Measurements from ENCODE around the gene ERVH48-1. TPM values are rescaled to one million over a fixed set of nuclear protein-coding genes. Genes with fewer than 3 reads are reported as not detected.
"Not testable (repeated sequence)": the region's sequence is repeated elsewhere in the genome, so short reads cannot be mapped to it uniquely, and the experiment has no call there.

ERVH48-1 gene
- 1 to 10 TPM in 1 of 2 experiments, under 1 TPM in 1; 0.91 to 1.4 TPM for total RNA-seq

DNA sequence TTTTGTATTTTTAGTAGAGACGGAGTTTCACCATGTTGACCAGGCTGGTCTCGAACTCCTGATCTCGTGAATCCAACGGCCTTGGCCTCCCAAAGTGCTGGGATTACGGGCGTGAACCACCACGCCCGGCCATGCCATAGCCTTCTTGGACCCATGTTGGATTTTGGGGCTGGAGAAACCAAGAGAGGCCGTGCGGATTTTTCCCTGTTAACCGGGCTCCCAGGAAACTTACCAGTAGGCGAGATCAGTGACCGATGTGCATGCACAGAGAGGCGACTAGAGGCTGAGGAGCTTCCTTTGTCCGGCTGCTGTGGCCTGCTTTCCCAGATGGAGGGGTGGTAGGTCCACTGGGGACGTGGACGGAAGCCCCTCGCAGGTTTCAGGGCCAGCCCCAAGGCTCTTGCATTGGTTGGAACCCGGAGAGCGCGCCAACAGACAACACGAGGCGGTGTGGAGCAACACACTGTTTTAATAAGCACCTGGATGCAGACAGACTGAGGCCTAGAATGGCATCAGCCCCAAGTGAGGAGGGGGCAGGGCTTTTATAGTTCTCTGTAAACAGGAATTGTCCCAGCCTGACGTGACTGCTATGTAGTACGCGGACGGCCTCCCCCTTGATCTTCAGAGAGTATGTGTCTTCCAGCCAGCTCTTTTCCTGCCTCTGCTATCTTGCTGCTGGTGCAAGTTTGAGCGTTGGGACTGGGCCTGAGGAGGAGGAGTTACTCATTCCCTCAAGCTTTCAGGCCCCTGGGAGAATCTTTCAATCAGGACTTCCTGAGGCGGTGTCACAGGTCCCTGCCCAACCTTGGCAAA is at the start of gene ERVH48-1:
ERVH48-1 (minus strand) TSS at position 517 of the 813 bp plus-strand sequence. CDS start 6,624 bp downstream, outside the sequence.
- Mint-ChIP-seq H3K4me3 (peak within 1 kb of the TSS; percentile 52), H3K4me1 (peaks cover 24% of the 10 kb centered on the region)

DNA sequence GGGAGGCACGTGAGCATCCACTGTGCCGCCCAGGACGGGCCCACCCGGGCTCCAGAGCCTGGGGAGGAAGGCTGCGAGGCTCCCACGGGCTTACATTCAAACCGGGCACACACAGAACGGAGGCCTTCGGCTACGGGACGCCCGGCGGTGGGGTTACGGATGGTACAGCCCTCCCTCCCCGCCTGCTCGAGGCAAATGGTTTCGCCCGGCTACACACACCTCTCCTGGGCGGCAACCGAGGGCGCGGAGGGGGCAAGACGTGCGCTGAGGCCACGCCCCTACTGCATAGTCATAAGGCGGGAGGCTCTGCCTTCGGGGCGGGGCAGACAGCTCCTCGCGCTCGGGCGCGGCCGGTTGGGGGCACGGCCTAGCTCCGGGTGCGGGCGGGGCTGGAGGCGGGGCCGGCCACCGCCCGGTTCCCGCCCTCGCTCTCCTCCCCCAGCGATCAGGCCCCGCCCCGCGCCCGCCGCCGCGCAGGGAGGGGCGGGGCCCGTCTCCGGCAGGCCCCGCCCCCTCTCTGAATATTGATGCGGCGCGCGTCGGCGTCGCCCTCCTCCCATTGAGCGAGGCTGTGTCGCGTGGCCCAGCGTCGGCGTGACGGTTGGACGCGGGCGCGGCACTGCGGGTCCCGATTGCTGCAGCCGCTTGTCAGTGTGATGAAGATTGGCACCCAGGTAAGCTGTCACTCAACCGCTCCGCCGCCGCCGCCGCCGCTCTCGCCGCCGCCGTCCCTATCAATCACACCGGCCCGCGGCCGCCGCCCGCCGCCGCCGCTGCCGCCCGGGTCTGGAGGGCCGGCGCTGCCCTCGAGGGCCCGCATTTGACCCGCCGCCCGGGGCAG is 48.8 kb upstream of the ERVH48-1 start, which contains the start of gene PKNOX1:
PKNOX1 (plus strand) TSS at position 572 of the 841 bp plus-strand sequence. CDS start 29,820 bp downstream, outside the sequence.
- H3K9me3 Mint-ChIP-seq (ENCODE audit: low read depth) = no peaks in the 10 kb centered on the region
- H3K36me3 Mint-ChIP-seq (ENCODE audit: low read depth) = peaks cover 21% of the 10 kb centered on the region
- ATAC-seq (peak; percentile 89), DNase-seq (peak; percentile 100)
- peak within 1 kb of the TSS; percentile 85 for H3K4me3 Mint-ChIP-seq
- ChIA-PET CTCF (no interaction called here), POLR2A (interaction anchor here (0.6 to 1.5 kb wide), 4 partner anchors 82 to 524 kb away, joined by 3 to 8 read pairs (median 4); partner anchors contain the start of gene NDUFV3)
- peak within 1 kb of the TSS; percentile 94 for H3K27ac Mint-ChIP-seq
- H3K4me1 Mint-ChIP-seq = peaks cover 30% of the 10 kb centered on the region
- intact Hi-C loops (cut with DNase I, micrococcal nuclease) = loop anchor here (1.0 to 10.0 kb wide), 14 partner anchors 50 to 1898 kb away; partner anchors contain the start of genes CFAP410 (in 2 of the 2), HSF2BP (in 2 of the 2), NDUFV3 (in 2 of the 2) and RRP1B (in 2 of the 2)
- no peaks in the 10 kb centered on the region for H3K27me3 Mint-ChIP-seq

More for the DNA sequence above, at the start of gene ERVH48-1:
- ATAC-seq (peak; percentile 21), DNase-seq (peak; percentile 43)
- POLR2A ChIA-PET = no interaction called here
- H3K9me3 Mint-ChIP-seq (ENCODE audit: low read depth) = no peaks in the 10 kb centered on the region
- no peaks in the 10 kb centered on the region for H3K27me3 Mint-ChIP-seq
- H3K36me3 Mint-ChIP-seq (ENCODE audit: low read depth) = no peaks in the 10 kb centered on the region
- intact Hi-C loops (cut with DNase I, micrococcal nuclease) = loop anchor here in 1 of 2 experiments (2.0 kb wide), 1 partner anchor 719 kb away; no protein-coding TSS in a partner anchor
- H3K27ac Mint-ChIP-seq = peak within 1 kb of the TSS; percentile 79
- CTCF ChIA-PET = no interaction called here

- peak; percentile 17 for ATAC-seq
- CTCF ChIA-PET = no interaction called here
- H3K9me3 Mint-ChIP-seq (ENCODE audit: low read depth) = no peaks in the 10 kb centered on the region
- peaks cover 27% of the 10 kb centered on the region for H3K4me1 Mint-ChIP-seq
- no peak for DNase-seq
- H3K27me3 Mint-ChIP-seq = no peaks in the 10 kb centered on the region
- POLR2A ChIA-PET = interaction anchor here (0.6 to 1.5 kb wide), 3 partner anchors 81 to 523 kb away, joined by 3 to 8 read pairs (median 4); partner anchors contain the start of gene NDUFV3
- intact Hi-C loops (cut with DNase I, micrococcal nuclease) = loop anchor here (5.0 to 10.0 kb wide), 6 partner anchors 51 to 1899 kb away; partner anchors contain the start of genes CFAP410 (in 1 of the 2), HSF2BP (in 1 of the 2), MX2 (in 1 of the 2) and PTTG1IP (in 1 of the 2)
- peaks cover 16% of the 10 kb centered on the region for H3K36me3 Mint-ChIP-seq (ENCODE audit: low read depth)
- peak overlapping the region; percentile 60 for H3K4me3 Mint-ChIP-seq
- H3K27ac Mint-ChIP-seq = peak overlapping the region; percentile 82
Observed at GRCh38 chr21:42973309-42973990, 48.0 kb upstream of the ERVH48-1 start.

DNA sequence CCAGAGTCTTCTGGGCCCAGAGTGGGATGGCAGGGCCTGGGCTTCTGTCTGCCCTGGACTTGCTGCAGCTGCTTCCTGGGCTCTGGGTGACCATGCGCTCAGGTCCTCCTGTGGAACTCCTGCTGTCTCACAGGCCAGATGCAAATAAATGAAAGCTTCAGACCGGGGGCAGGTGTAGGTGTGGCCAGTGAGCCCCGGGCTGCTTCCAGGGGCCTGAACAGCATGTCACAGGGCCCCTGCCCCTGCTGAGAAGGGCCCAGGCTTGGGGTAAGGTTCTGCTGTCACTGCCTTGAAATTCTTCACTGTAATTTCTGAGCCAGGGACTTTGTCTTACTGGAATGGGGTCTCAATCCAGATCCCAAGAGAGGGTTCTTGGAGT is 46.5 kb upstream of the ERVH48-1 start:
- DNase-seq (no peak), ATAC-seq (no peak)
- Mint-ChIP-seq H3K27ac (no peak overlapping the region), H3K9me3 (ENCODE audit: low read depth) (no peaks in the 10 kb centered on the region), H3K27me3 (no peaks in the 10 kb centered on the region), H3K4me3 (no peak overlapping the region), H3K36me3 (ENCODE audit: low read depth) (peaks cover 9% of the 10 kb centered on the region), H3K4me1 (peaks cover 14% of the 10 kb centered on the region)
- POLR2A ChIA-PET = no interaction called here
- intact Hi-C loops (cut with DNase I, micrococcal nuclease) = loop anchor here (5.0 to 10.0 kb wide), 6 partner anchors 50 to 1900 kb away; partner anchors contain the start of genes CFAP410 (in 1 of the 2), HSF2BP (in 1 of the 2), MX2 (in 1 of the 2) and PTTG1IP (in 1 of the 2)
- CTCF ChIA-PET = interaction anchor here (1.0 kb wide), 1 partner anchor 191 kb away, joined by 3 read pairs; no protein-coding TSS in a partner anchor

GRCh38 chr21:42970946-42971653 is 45.7 kb upstream of the ERVH48-1 start:
- Mint-ChIP-seq H3K27ac (no peak overlapping the region), H3K4me3 (no peak overlapping the region), H3K9me3 (ENCODE audit: low read depth) (no peaks in the 10 kb centered on the region), H3K36me3 (ENCODE audit: low read depth) (peaks cover 2% of the 10 kb centered on the region), H3K4me1 (peaks cover 7% of the 10 kb centered on the region), H3K27me3 (no peaks in the 10 kb centered on the region)
- CTCF ChIA-PET = interaction anchor here (1.0 kb wide), 1 partner anchor 190 kb away, joined by 3 read pairs; no protein-coding TSS in a partner anchor
- POLR2A ChIA-PET = no interaction called here
- DNase-seq = no peak
- ATAC-seq = no peak
- intact Hi-C loops (cut with DNase I, micrococcal nuclease) = loop anchor here (5.0 to 10.0 kb wide), 6 partner anchors 49 to 1901 kb away; partner anchors contain the start of genes CFAP410 (in 1 of the 2), HSF2BP (in 1 of the 2), MX2 (in 1 of the 2) and PTTG1IP (in 1 of the 2)

DNA sequence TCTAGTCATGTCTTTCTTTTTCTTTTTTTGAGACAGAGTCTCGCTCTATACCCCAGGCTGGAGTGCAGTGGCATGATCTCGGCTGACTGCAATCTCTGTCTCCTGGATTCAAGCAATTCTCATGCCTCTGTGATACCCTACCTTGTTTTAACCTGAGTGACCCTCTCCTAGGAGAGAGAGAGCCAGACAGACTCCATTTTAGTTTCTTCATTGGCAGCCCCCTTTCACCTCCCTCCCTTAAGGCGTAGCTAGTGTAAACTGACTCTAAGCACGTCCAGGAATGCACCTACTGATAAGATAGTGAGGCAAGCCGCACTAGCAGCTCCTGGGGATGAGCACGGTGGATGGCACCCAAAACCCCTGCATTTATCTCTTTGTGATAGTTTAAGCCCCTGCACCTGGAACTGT is 43.8 kb upstream of the ERVH48-1 start:
- ChIA-PET CTCF (interaction anchor here (1.1 kb wide), 1 partner anchor 66 kb away, joined by 3 read pairs; no protein-coding TSS in a partner anchor), POLR2A (no interaction called here)
- Mint-ChIP-seq H3K27me3 (no peaks in the 10 kb centered on the region), H3K9me3 (ENCODE audit: low read depth) (no peaks in the 10 kb centered on the region), H3K27ac (no peak overlapping the region), H3K4me3 (no peak overlapping the region), H3K4me1 (peaks cover 4% of the 10 kb centered on the region), H3K36me3 (ENCODE audit: low read depth) (no peaks in the 10 kb centered on the region)
- intact Hi-C loops (cut with DNase I, micrococcal nuclease) = no loop called here
- ATAC-seq (no peak), DNase-seq (no peak)

- H3K27me3 Mint-ChIP-seq; CTCF ChIA-PET; DNase-seq; H3K4me3 Mint-ChIP-seq; POLR2A ChIA-PET; H3K36me3 Mint-ChIP-seq (ENCODE audit: low read depth); ATAC-seq; intact Hi-C loops (cut with DNase I, micrococcal nuclease); H3K27ac Mint-ChIP-seq; H3K4me1 Mint-ChIP-seq; H3K9me3 Mint-ChIP-seq (ENCODE audit: low read depth): not testable (repeated sequence)
Observed at GRCh38 chr21:42967616-42968015, 42.2 kb upstream of the ERVH48-1 start.

GRCh38 chr21:42965211-42965560 is 39.8 kb upstream of the ERVH48-1 start:
- Mint-ChIP-seq H3K4me1 (no peaks in the 10 kb centered on the region), H3K9me3 (ENCODE audit: low read depth) (no peaks in the 10 kb centered on the region), H3K4me3 (no peak overlapping the region), H3K36me3 (ENCODE audit: low read depth) (no peaks in the 10 kb centered on the region), H3K27ac (no peak overlapping the region), H3K27me3 (no peaks in the 10 kb centered on the region)
- ATAC-seq (no peak), DNase-seq (no peak)
- CTCF ChIA-PET = no interaction called here
- POLR2A ChIA-PET = no interaction called here
- intact Hi-C loops (cut with DNase I, micrococcal nuclease) = no loop called here

- Mint-ChIP-seq H3K36me3 (ENCODE audit: low read depth) (no peaks in the 10 kb centered on the region), H3K27ac (no peak overlapping the region), H3K9me3 (ENCODE audit: low read depth) (no peaks in the 10 kb centered on the region), H3K4me3 (no peak overlapping the region), H3K27me3 (no peaks in the 10 kb centered on the region), H3K4me1 (no peaks in the 10 kb centered on the region)
- ChIA-PET CTCF (no interaction called here), POLR2A (no interaction called here)
- intact Hi-C loops (cut with DNase I, micrococcal nuclease) = loop anchor here in 1 of 2 experiments (5.0 kb wide), 1 partner anchor 48 kb away; no protein-coding TSS in a partner anchor
- DNase-seq (no peak), ATAC-seq (no peak)
Observed at GRCh38 chr21:42964546-42965210, 39.2 kb upstream of the ERVH48-1 start.

DNA sequence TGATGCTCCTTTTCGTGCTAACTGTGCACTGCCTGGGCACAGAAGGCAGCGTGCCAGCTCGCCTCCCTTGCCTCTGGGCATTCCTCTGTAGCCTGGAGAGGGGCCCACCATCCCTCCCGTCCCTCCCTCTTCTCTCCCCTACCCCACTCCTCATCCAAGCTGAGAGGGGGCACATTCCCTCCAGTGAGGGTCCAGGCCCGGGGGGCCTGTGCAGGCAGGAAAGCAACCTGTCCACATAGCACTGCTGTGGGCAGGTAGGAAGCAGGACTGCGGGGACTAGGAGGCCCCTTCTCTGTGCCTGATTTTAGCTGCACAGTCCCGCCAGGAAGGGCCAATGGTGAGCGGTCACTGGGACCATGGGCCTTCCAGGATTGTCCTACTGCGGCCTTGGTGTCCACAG is 38.7 kb upstream of the ERVH48-1 start:
- H3K9me3 Mint-ChIP-seq (ENCODE audit: low read depth) = no peaks in the 10 kb centered on the region
- no peaks in the 10 kb centered on the region for H3K27me3 Mint-ChIP-seq
- H3K4me1 Mint-ChIP-seq = no peaks in the 10 kb centered on the region
- no peaks in the 10 kb centered on the region for H3K36me3 Mint-ChIP-seq (ENCODE audit: low read depth)
- no peak overlapping the region for H3K4me3 Mint-ChIP-seq
- H3K27ac Mint-ChIP-seq = no peak overlapping the region
- no peak for ATAC-seq
- ChIA-PET POLR2A (no interaction called here), CTCF (no interaction called here)
- DNase-seq = no peak
- intact Hi-C loops (cut with DNase I, micrococcal nuclease) = loop anchor here in 1 of 2 experiments (5.0 kb wide), 1 partner anchor 48 kb away; no protein-coding TSS in a partner anchor
